Measurements from ENCODE around the gene TRIM27. TPM values are rescaled to one million over a fixed set of nuclear protein-coding genes. Genes with fewer than 3 reads are reported as not detected.
"Not testable (repeated sequence)": the region's sequence is repeated elsewhere in the genome, so short reads cannot be mapped to it uniquely, and the experiment has no call there.

Gene TRIM27
- total RNA-seq, 1 experiment from 2014 or later: 71.2 TPM

GRCh38 chr6:28898710-28898965, 25.1 kb downstream of the TRIM27 start:
- no peak for DNase-seq (ENCODE audit: low read depth)

GRCh38 chr6:28897369-28897745, 26.4 kb downstream of the TRIM27 start:
- DNase-seq (ENCODE audit: low read depth): no peak

DNA sequence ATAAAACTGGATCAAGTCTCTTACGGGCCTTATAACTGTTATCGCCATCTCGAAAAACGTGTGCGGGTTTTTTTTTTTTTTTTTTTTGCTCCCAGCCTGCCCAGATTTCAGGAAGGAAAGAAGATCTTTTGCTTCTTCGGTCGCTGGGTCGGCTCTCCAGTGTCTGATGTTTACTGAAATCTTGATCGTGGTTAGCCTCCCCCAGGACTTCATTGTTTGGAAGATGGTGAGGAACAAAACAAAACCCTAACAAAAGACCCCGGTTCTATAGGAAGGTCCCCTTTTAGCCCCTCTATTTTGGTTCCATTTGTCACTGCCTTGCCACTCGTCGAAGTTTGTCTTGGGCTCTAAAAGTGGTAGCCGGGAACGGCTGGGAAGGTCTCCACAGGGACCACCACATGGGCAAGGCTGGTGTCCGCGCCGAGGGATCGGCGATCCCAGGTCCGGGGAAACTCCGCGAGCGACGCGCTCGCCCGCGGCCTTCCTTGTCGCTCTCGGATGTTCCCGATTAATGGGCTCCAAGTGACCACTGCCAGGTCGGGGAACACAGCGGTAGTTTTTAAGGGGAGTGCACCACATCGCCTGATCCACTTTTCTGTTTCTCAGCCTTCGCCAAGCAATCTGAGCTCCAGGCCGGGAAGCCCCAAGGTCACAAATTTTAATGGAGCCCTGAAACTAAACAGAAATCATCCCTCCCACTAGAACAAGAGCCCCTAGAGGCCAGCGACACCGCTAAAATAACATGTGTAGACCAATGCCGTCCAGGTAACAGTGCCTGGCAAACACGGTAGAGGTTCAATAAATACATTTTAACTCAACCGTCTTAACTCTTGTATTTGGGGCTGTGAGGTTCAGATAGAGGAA, 27.0 kb downstream of the TRIM27 start:
- peak; percentile 70 for DNase-seq (ENCODE audit: low read depth)

DNA sequence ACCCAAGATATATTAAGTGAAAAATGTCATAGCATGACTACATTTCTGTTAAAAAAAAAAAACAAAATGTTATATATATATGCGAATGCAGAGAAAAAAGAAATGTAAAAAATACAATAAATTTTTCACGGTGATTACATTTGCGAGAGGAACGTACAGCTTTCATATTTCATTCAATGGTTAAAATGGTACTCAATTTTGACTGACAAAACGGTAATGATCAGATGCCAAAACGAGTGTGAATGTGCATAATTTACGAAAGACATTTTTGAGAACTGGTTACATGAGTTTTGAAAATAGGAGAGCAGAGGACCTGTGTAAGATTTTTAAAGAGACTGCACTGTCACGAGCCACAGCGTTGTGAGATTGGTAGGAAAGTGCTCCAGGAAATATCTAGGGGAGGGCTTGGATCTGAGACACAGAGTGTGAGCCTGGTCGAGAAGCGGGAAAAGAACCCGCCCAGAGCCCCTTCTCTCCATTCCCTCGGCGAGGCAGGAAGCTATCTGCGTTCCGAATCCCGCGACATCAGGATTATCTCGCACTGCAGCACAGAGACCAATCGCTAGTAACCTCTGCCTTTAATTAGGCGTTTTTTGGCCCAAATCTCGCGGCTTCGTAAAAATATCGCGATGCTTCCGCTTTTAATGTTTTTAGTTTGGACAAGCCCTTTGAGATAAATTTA, 28.5 kb downstream of the TRIM27 start:
- DNase-seq (ENCODE audit: low read depth): peak; percentile 94

GRCh38 chr6:28893172-28893799, 30.5 kb downstream of the TRIM27 start:
- DNase-seq (ENCODE audit: low read depth): no peak

DNA sequence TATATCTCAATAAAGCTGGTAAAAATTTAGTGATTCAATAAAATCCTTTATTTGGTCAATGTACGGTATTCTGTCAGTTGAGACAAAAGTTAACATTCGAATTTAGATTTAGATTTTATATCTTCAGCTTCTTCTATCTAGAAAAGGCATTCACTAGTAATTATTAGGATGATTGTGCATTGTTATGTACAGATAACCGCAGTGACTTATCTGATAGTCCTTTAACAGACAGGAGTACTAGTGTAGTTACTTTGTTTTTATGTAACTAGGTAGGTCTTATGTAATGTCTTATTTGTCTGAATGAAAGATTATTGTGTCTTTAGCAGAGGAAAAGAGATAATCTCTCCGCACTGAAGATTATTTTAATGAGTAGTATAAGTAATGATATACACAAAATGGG, 31.3 kb downstream of the TRIM27 start:
- DNase-seq (ENCODE audit: low read depth): no peak

DNA sequence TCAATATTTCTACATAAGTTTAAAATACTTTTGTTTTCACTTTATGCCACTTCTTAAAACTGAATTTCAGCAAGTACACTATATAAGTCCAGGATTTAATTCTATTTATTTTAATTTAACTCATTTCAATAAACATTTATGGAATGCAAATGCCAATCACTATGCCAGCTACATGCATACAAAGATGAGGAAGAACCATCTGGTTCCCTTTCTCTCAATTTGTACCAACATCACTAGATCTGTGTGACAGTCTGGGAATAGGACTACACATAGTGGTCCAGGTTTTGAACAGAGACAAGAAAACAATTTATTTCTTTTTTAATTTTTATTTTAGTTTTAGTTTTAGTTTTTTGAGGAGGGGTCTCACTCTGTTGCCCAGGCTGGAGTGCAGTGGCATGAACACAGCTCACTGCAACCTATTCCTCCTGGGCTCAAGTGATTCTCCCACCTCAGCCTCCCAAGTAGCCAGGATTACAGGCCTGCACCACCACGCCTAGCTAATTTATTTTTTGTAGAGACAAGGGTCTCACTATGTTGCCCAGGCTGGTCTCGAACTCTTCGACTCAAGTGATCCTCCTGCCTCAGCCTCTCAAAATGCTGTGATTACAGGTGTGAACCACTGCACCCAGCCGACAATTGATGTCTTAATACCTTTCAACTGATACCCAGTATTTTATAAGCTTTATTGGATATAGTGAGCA, 35.8 kb downstream of the TRIM27 start:
- no peak for DNase-seq (ENCODE audit: low read depth)

DNA sequence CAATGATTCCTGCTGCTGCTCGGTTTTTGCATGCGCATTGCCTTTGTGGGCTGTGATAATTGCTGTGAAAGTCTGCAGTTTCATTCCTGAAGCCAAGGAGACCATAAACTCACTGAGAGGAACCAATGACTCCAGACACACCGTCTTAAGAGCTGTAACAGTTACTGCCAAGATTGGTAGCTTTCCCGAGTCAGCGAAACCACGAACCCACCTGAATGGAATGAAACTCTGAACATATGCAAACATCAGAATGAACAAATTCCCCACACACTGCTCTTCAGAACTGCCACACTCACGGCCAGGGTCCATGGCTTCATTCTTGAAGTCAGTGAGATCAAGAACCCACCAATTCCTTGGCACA, 37.7 kb downstream of the TRIM27 start:
- no peak for DNase-seq (ENCODE audit: low read depth)

DNA sequence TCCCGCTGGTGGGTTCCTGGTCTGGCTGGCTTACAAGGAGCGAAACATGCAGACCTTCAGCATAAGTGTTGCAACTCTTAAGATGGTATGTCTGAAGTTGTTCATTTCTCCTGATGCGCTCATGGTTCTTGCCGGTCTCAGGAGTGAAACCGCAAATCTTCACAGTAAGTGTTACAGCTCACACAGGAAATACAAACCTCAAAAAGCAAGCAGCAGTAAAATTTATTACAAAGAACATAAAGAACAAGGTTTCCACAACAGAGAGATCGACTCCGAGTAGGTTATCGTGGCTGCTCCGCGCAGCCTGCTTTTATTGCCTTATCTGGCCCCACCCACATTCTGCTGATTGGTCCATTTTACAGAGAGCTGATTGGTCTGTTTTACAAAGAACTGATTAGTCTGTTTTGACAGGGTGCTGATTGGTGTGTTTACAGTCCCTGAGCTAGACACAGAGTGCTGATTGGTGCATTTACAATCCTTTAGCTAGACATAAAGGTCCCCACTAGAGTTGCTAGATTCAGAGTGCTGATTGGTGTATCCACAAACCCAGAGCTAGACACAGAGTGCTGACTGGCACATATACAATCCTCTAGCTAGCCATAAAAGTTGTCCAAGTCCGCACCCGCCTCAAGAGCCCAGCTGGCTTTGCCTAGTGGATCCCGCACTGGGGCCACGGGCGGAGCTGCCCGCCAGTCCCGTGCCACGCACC, 39.2 kb downstream of the TRIM27 start:
- no peak for DNase-seq (ENCODE audit: low read depth)

- DNase-seq (ENCODE audit: low read depth): peak; percentile 72
Measured at GRCh38 chr6:28880894-28881780, 42.6 kb downstream of the TRIM27 start.

DNA sequence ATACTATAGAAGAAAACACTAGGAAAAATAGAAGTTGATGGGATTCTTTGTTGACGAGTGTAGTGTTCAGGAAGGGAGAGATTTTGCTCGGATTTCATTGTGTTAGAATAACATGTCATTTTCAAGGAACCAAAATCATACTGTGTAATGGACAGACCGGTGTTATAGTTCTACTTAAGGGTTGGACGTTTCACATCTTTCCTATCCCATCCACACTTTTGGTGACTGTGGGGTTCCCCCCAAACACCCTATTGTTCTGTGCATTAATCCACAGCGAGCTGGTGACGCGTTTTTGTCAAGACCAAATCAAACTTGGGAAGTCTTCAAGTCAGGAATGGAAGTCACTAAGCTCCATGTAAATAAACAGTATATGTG, 43.3 kb downstream of the TRIM27 start:
- DNase-seq (ENCODE audit: low read depth): no peak

- no peak for DNase-seq (ENCODE audit: low read depth)
Measured at GRCh38 chr6:28876710-28877109, 47.1 kb downstream of the TRIM27 start.

DNA sequence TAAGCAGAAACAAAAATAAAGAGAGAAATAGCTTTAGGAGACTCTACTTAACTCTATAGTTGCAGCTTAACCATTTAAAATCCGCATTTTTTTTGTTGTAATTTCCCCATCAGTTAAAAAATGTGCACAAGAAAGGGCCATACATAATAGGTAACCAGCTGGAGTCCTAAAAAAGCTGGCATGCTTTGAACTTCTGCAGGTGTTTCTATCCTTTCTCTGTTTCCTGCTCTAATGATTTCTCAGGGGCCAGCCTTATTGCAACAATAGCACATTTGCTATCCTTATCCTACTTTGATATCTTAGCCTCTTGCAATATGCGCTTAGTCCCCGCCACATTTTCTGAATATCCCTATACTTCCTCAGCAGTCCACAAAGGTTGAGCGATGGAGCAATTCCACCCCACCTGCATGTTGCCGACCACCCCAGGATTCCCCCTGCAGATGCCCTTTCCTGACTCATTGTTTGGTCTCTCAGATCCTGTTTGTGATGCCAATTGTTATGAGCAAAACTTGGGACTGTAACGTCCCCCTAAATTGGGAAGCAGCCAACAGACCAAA, 48.5 kb downstream of the TRIM27 start:
- DNase-seq (ENCODE audit: low read depth): no peak

DNA sequence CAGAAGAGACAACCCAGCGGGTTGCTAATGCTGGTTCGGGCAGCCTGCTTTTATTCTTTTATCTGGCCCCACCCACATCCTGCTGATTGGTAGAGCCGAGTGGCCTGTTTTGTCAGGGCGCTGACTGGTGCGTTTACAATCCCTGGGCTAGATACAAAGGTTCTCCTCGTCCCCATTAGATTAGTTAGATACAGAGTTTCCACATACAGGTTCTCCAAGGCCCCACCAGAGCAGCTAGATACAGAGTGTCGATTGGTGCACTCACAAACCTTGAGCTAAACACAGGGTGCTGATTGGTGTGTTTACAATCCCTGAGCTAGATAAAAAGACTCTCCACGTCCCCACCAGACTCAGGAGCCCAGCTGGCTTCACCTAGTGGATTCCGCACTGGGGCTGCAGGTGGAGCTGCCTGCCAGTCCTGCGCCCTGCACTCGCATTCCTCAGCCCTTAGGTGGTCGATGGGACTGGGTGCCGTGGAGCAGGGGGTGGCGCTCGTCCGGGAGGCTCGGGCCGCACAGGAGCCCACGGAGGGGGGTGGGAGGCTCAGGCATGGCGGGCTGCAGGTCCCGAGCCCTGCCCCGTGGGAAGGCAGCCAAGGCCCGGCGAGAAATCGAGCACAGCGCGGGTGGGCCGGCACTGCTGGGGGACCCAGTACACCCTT, 51.5 kb downstream of the TRIM27 start:
- DNase-seq (ENCODE audit: low read depth): not testable (repeated sequence)

DNA sequence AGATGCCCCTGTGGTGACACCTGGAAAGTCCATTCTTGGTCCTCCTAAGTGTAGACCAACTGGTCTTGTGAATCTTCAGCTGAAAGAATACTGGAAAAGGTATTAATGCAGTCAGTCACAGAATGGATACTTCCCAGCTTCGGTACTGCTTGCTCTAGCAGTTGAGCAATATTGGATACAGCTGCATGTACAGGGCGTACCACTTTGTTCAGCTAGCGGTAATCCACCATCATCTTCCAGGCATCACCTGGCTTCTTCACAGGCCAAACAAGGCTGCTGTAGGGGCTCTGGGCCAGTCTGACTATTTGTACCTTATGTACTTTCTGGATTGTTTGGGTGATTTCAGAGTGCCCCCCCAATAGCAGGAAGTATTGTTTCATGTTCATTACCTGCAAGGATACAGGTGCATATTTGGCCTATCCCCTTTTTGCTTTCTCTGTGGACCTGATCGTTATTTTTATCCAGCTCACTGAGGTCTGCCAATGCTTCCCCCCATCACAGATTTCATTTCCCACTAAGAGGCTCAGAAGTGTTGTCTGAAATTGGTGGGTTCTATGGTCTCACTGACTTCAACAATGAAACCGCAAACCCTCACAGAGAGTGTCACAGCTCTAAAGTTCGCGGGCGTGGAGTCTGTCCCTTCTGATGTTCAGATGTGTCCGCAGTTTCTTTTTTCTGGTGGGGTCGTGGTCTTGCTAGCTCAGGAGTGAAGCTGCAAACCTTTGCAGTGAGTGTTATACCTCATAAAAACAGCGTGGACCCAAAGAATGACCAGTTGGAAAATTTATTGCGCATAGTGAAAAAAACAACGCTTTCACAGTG, 52.2 kb downstream of the TRIM27 start:
- DNase-seq (ENCODE audit: low read depth): no peak

DNA sequence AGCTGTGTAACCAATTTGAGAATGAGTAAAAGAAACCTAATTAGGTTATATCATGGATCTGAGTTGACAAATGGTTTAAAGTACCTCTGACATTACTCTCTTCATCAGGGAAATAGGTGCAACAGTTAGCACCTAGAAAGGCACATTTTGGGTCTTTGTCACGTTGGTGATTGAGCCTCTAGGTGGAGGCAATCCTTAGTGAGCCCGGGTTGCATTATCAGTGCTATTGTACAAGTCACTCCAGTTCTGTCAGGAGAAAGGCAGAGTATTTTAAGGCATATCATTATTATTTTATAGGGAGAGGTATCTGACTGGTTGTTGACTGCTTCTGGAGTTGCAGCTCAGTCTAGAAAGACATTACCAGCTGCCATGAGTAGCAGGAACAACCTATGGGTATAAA, 54.9 kb downstream of the TRIM27 start:
- no peak for DNase-seq (ENCODE audit: low read depth)

GRCh38 chr6:28867086-28867409, 56.7 kb downstream of the TRIM27 start:
- peak; percentile 35 for DNase-seq (ENCODE audit: low read depth)

- DNase-seq (ENCODE audit: low read depth): peak; percentile 32
Measured at GRCh38 chr6:28866205-28867085, 57.3 kb downstream of the TRIM27 start.
